ENCODE data around the gene C11orf68. TPM values are rescaled to one million over a fixed set of nuclear protein-coding genes. Genes with fewer than 3 reads are reported as not detected.
"Not testable (repeated sequence)": the region's sequence is repeated elsewhere in the genome, so short reads cannot be mapped to it uniquely, and the experiment has no call there.

Gene C11orf68
- total RNA-seq, 1 donor from 2014 or later, result 27.2 TPM

- no peak for DNase-seq (ENCODE audit: low read depth, low spot score)
- H3K27me3 Mint-ChIP-seq (ENCODE audit: low read depth), result peaks cover under 1% of the 10 kb centered on the region
- no peaks in the 10 kb centered on the region for H3K9me3 Mint-ChIP-seq
- no peak overlapping the region for H3K27ac Mint-ChIP-seq (ENCODE audit: unreplicated experiment)
- no peak overlapping the region for H3K4me3 Mint-ChIP-seq
- H3K4me1 Mint-ChIP-seq, result no peaks in the 10 kb centered on the region
- no peaks in the 10 kb centered on the region for H3K36me3 Mint-ChIP-seq (ENCODE audit: low read depth)
- TF ChIP-seq, protein P1, sequence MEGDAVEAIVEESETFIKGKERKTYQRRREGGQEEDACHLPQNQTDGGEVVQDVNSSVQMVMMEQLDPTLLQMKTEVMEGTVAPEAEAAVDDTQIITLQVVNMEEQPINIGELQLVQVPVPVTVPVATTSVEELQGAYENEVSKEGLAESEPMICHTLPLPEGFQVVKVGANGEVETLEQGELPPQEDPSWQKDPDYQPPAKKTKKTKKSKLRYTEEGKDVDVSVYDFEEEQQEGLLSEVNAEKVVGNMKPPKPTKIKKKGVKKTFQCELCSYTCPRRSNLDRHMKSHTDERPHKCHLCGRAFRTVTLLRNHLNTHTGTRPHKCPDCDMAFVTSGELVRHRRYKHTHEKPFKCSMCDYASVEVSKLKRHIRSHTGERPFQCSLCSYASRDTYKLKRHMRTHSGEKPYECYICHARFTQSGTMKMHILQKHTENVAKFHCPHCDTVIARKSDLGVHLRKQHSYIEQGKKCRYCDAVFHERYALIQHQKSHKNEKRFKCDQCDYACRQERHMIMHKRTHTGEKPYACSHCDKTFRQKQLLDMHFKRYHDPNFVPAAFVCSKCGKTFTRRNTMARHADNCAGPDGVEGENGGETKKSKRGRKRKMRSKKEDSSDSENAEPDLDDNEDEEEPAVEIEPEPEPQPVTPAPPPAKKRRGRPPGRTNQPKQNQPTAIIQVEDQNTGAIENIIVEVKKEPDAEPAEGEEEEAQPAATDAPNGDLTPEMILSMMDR (conservative IDR thresholded peaks at IDR 0.05), result no peak
These were observed 34.6 kb upstream of the C11orf68 start for GRCh38 chr11:65953471-65953870.

DNA sequence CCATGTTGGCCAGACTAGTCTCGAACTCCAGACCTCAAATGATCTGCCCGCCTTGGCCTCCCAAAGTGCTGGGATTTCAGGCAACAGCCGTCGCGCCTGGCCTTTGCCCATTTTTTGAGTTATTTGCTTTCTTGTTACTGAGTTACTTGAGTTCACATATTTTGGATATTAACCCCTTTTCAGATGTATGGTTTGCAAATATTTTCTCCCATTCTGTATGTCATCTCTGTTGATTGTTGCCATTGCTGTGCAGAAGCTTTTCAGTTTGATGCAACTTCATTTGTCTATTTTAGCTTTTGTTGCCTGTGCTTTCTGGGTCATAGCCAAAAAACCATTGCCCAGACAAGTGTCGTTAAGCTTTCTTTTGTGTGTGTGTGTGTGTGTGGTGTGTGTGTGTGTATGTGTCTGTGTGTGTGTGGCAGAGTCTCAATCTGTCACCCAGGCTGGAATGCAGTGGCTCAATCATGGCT, 33.2 kb upstream of the C11orf68 start:
- DNase-seq (ENCODE audit: low read depth, low spot score), result no peak
- no peaks in the 10 kb centered on the region for H3K9me3 Mint-ChIP-seq
- H3K4me3 Mint-ChIP-seq, result no peak overlapping the region
- no peaks in the 10 kb centered on the region for H3K4me1 Mint-ChIP-seq
- TF ChIP-seq, protein P1 (conservative IDR thresholded peaks at IDR 0.05), result no peak
- H3K36me3 Mint-ChIP-seq (ENCODE audit: low read depth), result no peaks in the 10 kb centered on the region
- no peak overlapping the region for H3K27ac Mint-ChIP-seq (ENCODE audit: unreplicated experiment)
- peaks cover 4% of the 10 kb centered on the region for H3K27me3 Mint-ChIP-seq (ENCODE audit: low read depth)

GRCh38 chr11:65951641-65952040, 32.8 kb upstream of the C11orf68 start:
- H3K27me3 Mint-ChIP-seq (ENCODE audit: low read depth); H3K4me1 Mint-ChIP-seq; H3K4me3 Mint-ChIP-seq; H3K9me3 Mint-ChIP-seq; H3K36me3 Mint-ChIP-seq (ENCODE audit: low read depth); H3K27ac Mint-ChIP-seq (ENCODE audit: unreplicated experiment); DNase-seq (ENCODE audit: low read depth, low spot score): not testable (repeated sequence)

GRCh38 chr11:65950711-65951110, 31.8 kb upstream of the C11orf68 start:
- not testable (repeated sequence) for H3K27ac Mint-ChIP-seq (ENCODE audit: unreplicated experiment); DNase-seq (ENCODE audit: low read depth, low spot score); H3K4me1 Mint-ChIP-seq

GRCh38 chr11:65947603-65948125, 28.8 kb upstream of the C11orf68 start:
- TF ChIP-seq, protein P1 (conservative IDR thresholded peaks at IDR 0.05), result no peak
- peaks cover 12% of the 10 kb centered on the region for H3K4me1 Mint-ChIP-seq
- peaks cover 4% of the 10 kb centered on the region for H3K27me3 Mint-ChIP-seq (ENCODE audit: low read depth)

More at GRCh38 chr11:65950711-65951110, 31.8 kb upstream of the C11orf68 start:
- not testable (repeated sequence) for H3K4me3 Mint-ChIP-seq; H3K27me3 Mint-ChIP-seq (ENCODE audit: low read depth); H3K9me3 Mint-ChIP-seq; H3K36me3 Mint-ChIP-seq (ENCODE audit: low read depth)

GRCh38 chr11:65947133-65947532, 28.3 kb upstream of the C11orf68 start:
- TF ChIP-seq, protein P1 (conservative IDR thresholded peaks at IDR 0.05), result no peak
- no peaks in the 10 kb centered on the region for H3K9me3 Mint-ChIP-seq
- peaks cover 12% of the 10 kb centered on the region for H3K4me1 Mint-ChIP-seq
- DNase-seq (ENCODE audit: low read depth, low spot score), result no peak
- H3K36me3 Mint-ChIP-seq (ENCODE audit: low read depth), result no peaks in the 10 kb centered on the region
- no peak overlapping the region for H3K4me3 Mint-ChIP-seq
- peaks cover 4% of the 10 kb centered on the region for H3K27me3 Mint-ChIP-seq (ENCODE audit: low read depth)
- no peak overlapping the region for H3K27ac Mint-ChIP-seq (ENCODE audit: unreplicated experiment)

More at GRCh38 chr11:65947603-65948125, 28.8 kb upstream of the C11orf68 start:
- no peaks in the 10 kb centered on the region for H3K36me3 Mint-ChIP-seq (ENCODE audit: low read depth)
- no peak overlapping the region for H3K4me3 Mint-ChIP-seq
- no peak for DNase-seq (ENCODE audit: low read depth, low spot score)
- H3K27ac Mint-ChIP-seq (ENCODE audit: unreplicated experiment), result no peak overlapping the region
- H3K9me3 Mint-ChIP-seq, result no peaks in the 10 kb centered on the region
